GM18502 (cell line): ENCODE data around the gene TOP3A.
A peak's percentile ranks its signal among the peaks of the same experiment; 100 is the strongest.

Experiments used
- ATAC-seq: cut with Tn5 transposase; IDR thresholded peaks from one replicate; pipeline ENCODE4 v1.9.1; 2021; ENCODE audit warnings: mild to moderate bottlenecking; ENCODE audit not compliant: unreplicated experiment, poor library complexity

TOP3A gene

GRCh38 chr17:18280766-18281371 is 33.9 kb downstream of the TOP3A start:
- no peak for ATAC-seq

GRCh38 chr17:18280249-18280648 is 34.5 kb downstream of the TOP3A start:
- ATAC-seq, result no peak

GRCh38 chr17:18278867-18279266 is 35.9 kb downstream of the TOP3A start:
- no peak for ATAC-seq

- ATAC-seq, result no peak
Measured at GRCh38 chr17:18277076-18277475, 37.7 kb downstream of the TOP3A start.

GRCh38 chr17:18270046-18270931 is 44.5 kb downstream of the TOP3A start:
- ATAC-seq, result no peak

GRCh38 chr17:18267927-18268711 is 46.7 kb downstream of the TOP3A start:
- ATAC-seq, result no peak

- ATAC-seq, result no peak
Measured at GRCh38 chr17:18267366-18267765, 47.4 kb downstream of the TOP3A start.

GRCh38 chr17:18263885-18264682 is 50.7 kb downstream of the TOP3A start:
- no peak for ATAC-seq

DNA sequence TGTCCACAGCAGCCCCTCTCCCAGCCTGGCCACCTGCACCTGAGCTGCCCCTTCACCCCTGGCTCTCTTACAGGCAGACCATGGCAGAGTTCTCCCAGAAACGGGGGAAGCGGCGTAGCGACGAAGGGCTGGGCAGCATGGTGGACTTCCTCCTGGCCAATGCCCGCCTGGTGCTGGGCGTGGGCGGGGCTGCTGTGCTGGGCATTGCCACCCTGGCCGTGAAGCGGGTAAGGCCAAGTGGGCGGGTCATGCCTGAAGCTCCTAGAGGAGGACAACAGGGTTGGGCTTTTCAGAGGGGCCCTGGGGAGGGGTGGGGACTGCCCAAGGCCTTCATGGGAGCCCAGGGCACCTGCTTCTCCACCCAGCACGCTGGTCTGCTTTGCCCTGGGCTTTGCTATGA is 52.2 kb downstream of the TOP3A start:
- ATAC-seq, result no peak

GRCh38 chr17:18262111-18262510 is 52.7 kb downstream of the TOP3A start:
- ATAC-seq, result no peak

GRCh38 chr17:18261659-18262058 is 53.1 kb downstream of the TOP3A start:
- ATAC-seq, result no peak

- ATAC-seq, result no peak
Measured at GRCh38 chr17:18261146-18261515, 53.7 kb downstream of the TOP3A start.

DNA sequence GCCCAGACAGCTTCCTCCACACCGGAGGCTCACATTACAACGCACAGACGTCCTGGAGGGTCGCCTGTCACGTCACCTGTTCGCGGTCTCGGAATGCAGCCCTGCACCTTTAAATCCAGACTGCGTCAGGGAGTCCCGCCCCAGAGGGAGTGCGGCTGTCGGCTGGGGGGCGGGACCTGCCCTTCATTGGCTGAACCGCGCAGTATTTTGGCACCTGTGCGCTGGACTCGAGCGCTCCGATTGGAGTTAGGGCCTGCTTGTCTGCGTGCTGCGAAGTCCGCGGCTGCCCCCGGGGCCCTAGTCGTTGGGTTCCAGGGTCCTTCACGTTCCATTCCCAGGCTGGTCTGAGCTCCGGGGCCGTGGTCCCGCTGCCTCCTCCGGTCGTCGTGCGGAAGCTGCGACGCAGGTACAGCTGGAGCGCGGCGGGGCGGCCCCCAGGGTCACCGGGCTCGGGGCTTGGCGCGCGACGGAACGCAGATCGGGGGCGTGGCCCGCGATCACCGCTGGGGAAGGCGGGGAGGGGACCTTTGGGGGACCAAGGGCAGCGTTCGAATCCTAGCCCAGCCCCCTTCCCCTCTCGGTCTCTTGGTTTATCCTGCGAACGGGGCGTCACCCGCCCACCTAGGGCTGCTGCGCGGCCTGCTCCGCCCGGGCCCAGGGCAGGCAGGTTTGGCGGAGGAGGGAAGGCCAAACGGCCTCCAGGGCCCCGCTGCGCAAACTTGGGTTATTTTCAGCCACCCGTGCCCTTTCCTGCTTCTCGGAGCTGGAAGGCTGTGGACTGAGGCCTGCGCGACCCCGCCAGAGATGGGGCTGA is 54.3 kb downstream of the TOP3A start, which contains the start of gene MIEF2:
MIEF2 (plus strand) TSS at position 331 of the 814 bp plus-strand sequence. CDS start 2,059 bp downstream, outside the sequence.
- peak; percentile 79 for ATAC-seq

GRCh38 chr17:18259621-18260331 is 55.0 kb downstream of the TOP3A start:
- no peak for ATAC-seq

GRCh38 chr17:18258356-18259038 is 56.3 kb downstream of the TOP3A start, which contains the start of gene FLII:
Gene FLII (minus strand): TSS chr17:18258738. CDS start chr17:18258690, 48 bp downstream.
- ATAC-seq, result peak; percentile 29

DNA sequence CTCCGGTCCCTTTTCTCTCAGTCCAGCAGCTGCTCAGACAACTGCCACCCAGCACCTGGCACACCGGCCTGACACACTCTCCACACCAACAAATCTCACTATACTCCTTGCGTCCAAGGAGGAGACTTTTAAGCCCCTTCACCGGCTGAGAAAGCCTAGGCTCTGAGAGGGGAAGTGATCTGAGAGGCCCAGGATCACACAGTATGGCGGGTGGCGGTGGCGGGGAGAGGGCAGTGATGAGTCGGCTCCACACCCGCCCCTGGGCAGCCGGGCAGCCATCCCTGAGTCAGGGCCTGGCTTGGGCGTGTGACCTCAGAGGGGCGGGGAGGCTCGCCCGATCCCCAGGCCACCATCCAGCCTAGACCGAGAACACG is 56.8 kb downstream of the TOP3A start:
- ATAC-seq, result peak; percentile 26

- ATAC-seq, result peak; percentile 8
Measured at GRCh38 chr17:18257268-18257981, 57.4 kb downstream of the TOP3A start.
